HEK293T (cell line): ENCODE results near the gene AMIGO2.
"Not testable (repeated sequence)": the region's sequence is repeated elsewhere in the genome, so short reads cannot be mapped to it uniquely, and the experiment has no call there.

Experiments
- CTCF ChIA-PET: fragments of 350-600 bp; formaldehyde crosslinking; extraction: SDS; loops from one replicate; lab custom pipeline; 2021; ENCODE audit warnings: antibody characterized with exemption, inconsistent platforms; lab: Yijun Ruan, JAX
- POLR2A ChIA-PET: fragments of 350-600 bp; formaldehyde crosslinking; extraction: SDS; loops from one replicate; lab custom pipeline; 2020; ENCODE audit warnings: antibody characterized with exemption, inconsistent platforms; lab: Yijun Ruan, JAX
- DNase-seq: peaks from one replicate; pipeline ENCODE4 v3.0.0; 2012; ENCODE audit warnings: mixed read lengths; ENCODE audit errors: extremely low spot score
- ARNT ChIP-seq: fragments of 450-650 bp; IDR thresholded peaks from 2 replicates; pipeline ENCODE4 v1.6.1; 2017; ENCODE audit warnings: mild to moderate bottlenecking
- BHLHE40 ChIP-seq: fragments of 450-650 bp; IDR thresholded peaks from 2 replicates; pipeline ENCODE4 v1.6.1; 2016; ENCODE audit warnings: mild to moderate bottlenecking, moderate library complexity, borderline replicate concordance
- CTBP1 ChIP-seq: fragments of 450-650 bp; IDR thresholded peaks from 2 replicates; pipeline ENCODE4 v1.6.1; 2016; ENCODE audit warnings: borderline replicate concordance
- ELF4 ChIP-seq: fragments of 450-650 bp; IDR thresholded peaks from 2 replicates; pipeline ENCODE4 v1.6.1; 2017; ENCODE audit warnings: antibody characterized with exemption
- FOXA1 ChIP-seq: fragments of 450-650 bp; IDR thresholded peaks from 2 replicates; pipeline ENCODE4 v1.6.1; 2016; ENCODE audit warnings: mild to moderate bottlenecking
- FOXK2 ChIP-seq: fragments of 450-650 bp; IDR thresholded peaks from 2 replicates; pipeline ENCODE4 v1.6.1; 2016; ENCODE audit warnings: mild to moderate bottlenecking
- FOXM1 ChIP-seq: fragments of 450-650 bp; IDR thresholded peaks from 2 replicates; pipeline ENCODE4 v1.6.1; 2017; ENCODE audit warnings: mild to moderate bottlenecking, borderline replicate concordance
- HDGF ChIP-seq: fragments of 450-650 bp; IDR thresholded peaks from 2 replicates; pipeline ENCODE4 v1.6.1; 2017; ENCODE audit warnings: antibody characterized with exemption, borderline replicate concordance
- L3MBTL2 ChIP-seq: fragments of 450-650 bp; conservative IDR thresholded peaks from 2 replicates; pipeline ENCODE4 v1.6.1; 2016; ENCODE audit warnings: mild to moderate bottlenecking
- LEF1 ChIP-seq: fragments of 450-650 bp; IDR thresholded peaks from 2 replicates; pipeline ENCODE4 v1.6.1; 2017; ENCODE audit warnings: mild to moderate bottlenecking, borderline replicate concordance
- NFRKB ChIP-seq: fragments of 450-650 bp; IDR thresholded peaks from 2 replicates; pipeline ENCODE4 v1.6.1; 2016; ENCODE audit warnings: mild to moderate bottlenecking, moderate library complexity
- SP1 ChIP-seq: fragments of 450-650 bp; IDR thresholded peaks from 2 replicates; pipeline ENCODE4 v1.6.1; 2017
- SUZ12 ChIP-seq: fragments of 450-650 bp; IDR thresholded peaks from 2 replicates; pipeline ENCODE4 v1.6.1; 2016; ENCODE audit warnings: mild to moderate bottlenecking
- TARDBP ChIP-seq: fragments of 450-650 bp; IDR thresholded peaks from 2 replicates; pipeline ENCODE4 v1.6.1; 2016
- ZNF384 ChIP-seq: fragments of 450-650 bp; IDR thresholded peaks from 2 replicates; pipeline ENCODE4 v1.6.1; 2016
- TF ChIP-seq, protein P1 (sequence below): fragments of 450-650 bp; IDR thresholded peaks from 2 replicates; pipeline ENCODE4 v1.6.1; 2016

Gene AMIGO2

DNA sequence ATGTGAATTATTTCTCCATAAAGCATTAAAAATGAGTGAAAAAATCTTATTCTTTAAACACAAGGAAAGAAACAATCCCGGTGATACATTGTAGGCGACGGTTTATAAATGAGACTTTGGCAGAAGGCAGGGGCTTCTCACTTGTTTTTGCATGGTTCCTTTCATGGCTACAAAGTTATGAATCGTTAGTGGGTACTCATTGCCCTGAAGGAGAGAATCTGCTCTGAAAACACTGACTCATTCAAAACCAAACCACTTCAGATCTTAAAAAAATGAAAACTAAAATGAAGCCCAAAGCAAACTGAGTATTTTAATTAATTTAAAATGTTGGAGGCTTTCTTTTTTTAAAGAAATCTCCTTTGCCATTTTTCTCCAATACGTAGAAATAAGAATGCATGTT lies 41.4 kb upstream of the AMIGO2 start:
- DNase-seq, result no peak
- no peak for TF ChIP-seq FOXK2
- no peak for TF ChIP-seq SP1
- no peak for TF ChIP-seq CTBP1
- TF ChIP-seq SUZ12, result no peak
- no peak for TF ChIP-seq NFRKB
- TF ChIP-seq FOXM1, result no peak
- TF ChIP-seq LEF1, result no peak
- TF ChIP-seq, protein P1, sequence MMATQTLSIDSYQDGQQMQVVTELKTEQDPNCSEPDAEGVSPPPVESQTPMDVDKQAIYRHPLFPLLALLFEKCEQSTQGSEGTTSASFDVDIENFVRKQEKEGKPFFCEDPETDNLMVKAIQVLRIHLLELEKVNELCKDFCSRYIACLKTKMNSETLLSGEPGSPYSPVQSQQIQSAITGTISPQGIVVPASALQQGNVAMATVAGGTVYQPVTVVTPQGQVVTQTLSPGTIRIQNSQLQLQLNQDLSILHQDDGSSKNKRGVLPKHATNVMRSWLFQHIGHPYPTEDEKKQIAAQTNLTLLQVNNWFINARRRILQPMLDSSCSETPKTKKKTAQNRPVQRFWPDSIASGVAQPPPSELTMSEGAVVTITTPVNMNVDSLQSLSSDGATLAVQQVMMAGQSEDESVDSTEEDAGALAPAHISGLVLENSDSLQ, result no peak
- TF ChIP-seq ARNT, result no peak
- no peak for TF ChIP-seq ZNF384
- no peak for TF ChIP-seq HDGF
- no peak for TF ChIP-seq ELF4
- no peak for TF ChIP-seq FOXA1
- TF ChIP-seq BHLHE40, result no peak
- TF ChIP-seq TARDBP, result no peak
- no peak for TF ChIP-seq L3MBTL2
- CTCF ChIA-PET, result no interaction called here
- POLR2A ChIA-PET, result no interaction called here

DNA sequence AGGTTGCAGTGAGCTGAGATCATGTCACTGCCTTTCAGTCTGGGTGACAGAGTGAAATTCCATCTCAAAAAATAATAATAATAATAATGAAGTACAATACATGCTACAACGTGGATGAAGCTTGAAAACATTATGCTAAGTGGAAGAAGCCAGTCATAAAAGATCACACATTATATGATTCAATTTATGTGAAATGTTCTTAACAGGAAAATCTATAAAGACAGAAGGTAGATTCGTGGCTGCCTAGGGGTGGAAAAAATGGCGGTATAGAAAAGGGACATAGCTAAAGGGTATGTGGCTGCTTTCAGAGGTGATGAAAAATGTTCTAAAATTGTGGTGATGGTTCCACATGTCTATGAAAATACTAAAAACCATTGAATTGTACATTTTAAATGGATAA lies 41.0 kb upstream of the AMIGO2 start:
- TF ChIP-seq LEF1 (no peak), NFRKB (no peak), CTBP1 (no peak), ARNT (no peak), FOXA1 (no peak), SUZ12 (no peak), SP1 (no peak), BHLHE40 (no peak), FOXM1 (no peak), TARDBP (no peak), FOXK2 (no peak)
- TF ChIP-seq, protein P1, result no peak
- no peak for DNase-seq
- POLR2A ChIA-PET, result no interaction called here
- CTCF ChIA-PET, result no interaction called here

DNA sequence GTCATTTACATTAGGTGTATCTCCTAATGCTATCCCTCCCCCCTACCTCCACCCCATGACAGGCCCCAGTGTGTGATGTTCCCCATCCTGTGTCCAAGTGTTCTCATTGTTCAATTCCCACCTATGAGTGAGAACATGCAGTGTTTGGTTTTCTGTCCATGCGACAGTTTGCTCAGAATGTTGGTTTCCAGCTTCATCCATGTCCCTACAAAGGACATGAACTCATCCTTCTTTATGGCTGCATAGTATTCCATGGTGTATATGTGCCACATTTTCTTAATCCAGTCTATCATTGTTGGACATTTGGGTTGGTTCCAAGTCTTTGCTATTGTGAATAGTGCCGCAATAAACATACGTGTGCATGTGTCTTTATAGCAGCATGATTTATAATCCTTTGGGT lies 37.5 kb upstream of the AMIGO2 start:
- CTCF ChIA-PET, DNase-seq, POLR2A ChIA-PET: not testable (repeated sequence)

DNA sequence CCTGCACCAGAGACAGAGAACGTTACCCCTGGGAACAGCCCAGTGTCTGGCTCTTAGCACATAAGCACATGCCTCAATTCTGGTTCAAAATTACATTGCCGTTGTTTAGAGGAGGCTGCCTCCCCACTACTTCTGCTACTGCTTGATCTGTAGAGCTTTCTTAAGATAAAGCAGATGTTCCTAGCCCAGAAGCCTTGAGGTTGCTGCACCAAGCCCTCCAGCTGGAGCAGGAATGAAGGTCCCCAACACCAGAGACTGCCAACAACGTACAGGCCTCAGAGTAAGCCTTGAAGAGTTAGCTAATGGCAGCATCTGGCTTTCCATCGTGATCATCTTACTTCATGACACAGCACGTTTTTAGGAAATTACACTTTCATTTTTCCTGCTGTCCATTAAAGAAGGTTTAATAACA lies 34.7 kb upstream of the AMIGO2 start:
- ChIA-PET CTCF (no interaction called here), POLR2A (no interaction called here)
- no peak for DNase-seq
- TF ChIP-seq ELF4 (no peak), L3MBTL2 (no peak), LEF1 (no peak), TARDBP (no peak), ARNT (no peak), HDGF (no peak), FOXK2 (no peak), BHLHE40 (no peak), FOXA1 (no peak), NFRKB (no peak), SP1 (no peak), FOXM1 (no peak)
- TF ChIP-seq, protein P1, result no peak

DNA sequence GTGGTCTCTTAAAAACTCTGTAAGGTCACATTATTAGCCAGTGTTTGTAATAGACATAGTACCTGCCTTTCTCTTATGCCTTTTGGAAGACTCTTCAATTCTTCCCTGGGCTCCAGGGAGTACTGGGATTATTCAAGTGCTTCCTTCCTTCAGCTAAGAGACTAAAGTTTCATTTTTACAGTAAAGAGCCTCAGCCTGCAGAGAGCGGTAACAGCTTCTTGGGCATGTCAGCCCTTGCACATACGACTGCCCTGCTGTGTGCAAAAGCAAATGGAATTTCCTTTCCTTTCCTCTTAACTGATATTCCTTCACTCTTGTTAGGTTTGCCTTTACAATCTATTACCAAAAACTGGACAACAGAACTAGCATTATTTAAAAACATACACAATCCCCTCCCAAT lies 32.9 kb upstream of the AMIGO2 start:
- TF ChIP-seq FOXM1, result no peak
- TF ChIP-seq HDGF, result no peak
- no peak for TF ChIP-seq ZNF384
- TF ChIP-seq, protein P1, result no peak
- TF ChIP-seq L3MBTL2, result no peak
- TF ChIP-seq LEF1, result no peak
- no peak for TF ChIP-seq ARNT
- ChIA-PET CTCF (no interaction called here), POLR2A (no interaction called here)
- no peak for DNase-seq

DNA sequence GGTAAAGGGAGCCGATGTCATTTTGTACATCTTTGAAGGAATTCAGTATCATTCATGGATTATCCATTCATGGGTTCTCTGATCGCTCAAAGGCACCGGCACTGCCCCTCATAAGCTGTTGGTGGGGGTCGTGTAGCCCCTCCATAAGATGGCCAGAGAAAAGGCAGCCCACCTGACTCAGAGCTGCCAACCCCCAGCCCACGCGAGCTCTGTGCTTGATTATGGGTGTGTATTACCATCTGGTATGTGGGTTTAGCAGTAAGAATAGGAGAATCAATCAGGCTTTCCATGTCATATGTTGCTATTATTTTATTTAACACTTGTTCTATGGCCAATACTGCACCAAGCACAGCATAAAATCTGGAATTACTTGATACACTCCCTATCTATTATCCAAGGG lies 32.1 kb upstream of the AMIGO2 start:
- no peak for TF ChIP-seq FOXA1
- TF ChIP-seq ARNT, result no peak
- no peak for TF ChIP-seq SP1
- TF ChIP-seq, protein P1, result no peak
- no peak for TF ChIP-seq CTBP1
- TF ChIP-seq BHLHE40, result no peak
- TF ChIP-seq L3MBTL2, result no peak
- TF ChIP-seq LEF1, result no peak
- no peak for TF ChIP-seq NFRKB
- no peak for TF ChIP-seq TARDBP
- no peak for TF ChIP-seq ELF4
- TF ChIP-seq HDGF, result no peak
- TF ChIP-seq FOXM1, result no peak
- no peak for TF ChIP-seq SUZ12
- ChIA-PET CTCF (no interaction called here), POLR2A (no interaction called here)
- no peak for DNase-seq
